ENCODE results near the gene KLHL12. TPM values are rescaled to one million over a fixed set of nuclear protein-coding genes. Genes with fewer than 3 reads are reported as not detected.

KLHL12 gene
- total and polyA plus RNA-seq, 4 experiments from 2014 or later = 24.2 to 27.1 (median 25.8) TPM

DNA sequence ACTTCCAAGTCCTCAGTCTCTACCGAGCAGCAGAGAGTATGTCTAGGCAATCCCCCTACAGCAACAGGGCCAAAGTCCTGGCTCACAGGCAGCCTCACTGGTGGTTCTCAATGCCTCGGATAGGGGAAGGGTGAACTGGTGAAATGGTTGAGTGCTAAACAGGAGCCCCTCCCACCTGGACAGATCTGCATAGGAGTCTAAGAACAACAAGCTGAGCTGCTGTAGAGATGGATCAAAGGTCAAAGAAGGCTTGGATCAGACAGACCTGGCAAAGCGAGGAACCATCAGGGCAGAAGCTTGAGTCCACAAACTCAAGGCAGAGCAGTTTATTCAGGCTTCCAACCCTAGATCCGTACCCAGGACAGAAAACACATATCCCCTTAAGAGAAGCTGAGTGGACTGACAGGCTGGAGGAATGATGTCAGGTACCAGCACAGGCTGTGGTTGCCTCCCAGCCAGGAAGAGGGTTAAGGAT, 69.9 kb downstream of the KLHL12 start:
- Histone ChIP-seq H3K36me3 (ENCODE audit: insufficient read depth, low read length) (no peaks in the 10 kb centered on the region), H3K9me3 (ENCODE audit: control insufficient read depth in 1 of 2, low read length in 2 of 2) (no peaks in the 10 kb centered on the region), H3K4me1 (ENCODE audit: insufficient read depth, low read length) (peaks cover 15% of the 10 kb centered on the region), H3K4me3 (ENCODE audit: low read length in 2 of 2) (no peak overlapping the region), H3K27ac (ENCODE audit: low read depth, low read length) (no peak overlapping the region), H3K27me3 (ENCODE audit: insufficient read depth, low read length) (peaks cover 16% of the 10 kb centered on the region)
- ChIA-PET POLR2A (ENCODE audit: partially characterized antibody) (no interaction called here), CTCF (ENCODE audit: partially characterized antibody) (no interaction called here)
- Mint-ChIP-seq H3K27ac (no peak overlapping the region), H3K4me3 (no peak overlapping the region), H3K4me1 (peaks cover 4 to 21% (median 10%) of the 10 kb centered on the region in 4 donors), H3K36me3 (no peaks in the 10 kb centered on the region), H3K9me3 (no peaks in the 10 kb centered on the region), H3K27me3 (peaks cover 17 to 21% of the 10 kb centered on the region in 2 donors)
- no peak for DNase-seq
- intact Hi-C loops (cut with micrococcal nuclease) = no loop called here

DNA sequence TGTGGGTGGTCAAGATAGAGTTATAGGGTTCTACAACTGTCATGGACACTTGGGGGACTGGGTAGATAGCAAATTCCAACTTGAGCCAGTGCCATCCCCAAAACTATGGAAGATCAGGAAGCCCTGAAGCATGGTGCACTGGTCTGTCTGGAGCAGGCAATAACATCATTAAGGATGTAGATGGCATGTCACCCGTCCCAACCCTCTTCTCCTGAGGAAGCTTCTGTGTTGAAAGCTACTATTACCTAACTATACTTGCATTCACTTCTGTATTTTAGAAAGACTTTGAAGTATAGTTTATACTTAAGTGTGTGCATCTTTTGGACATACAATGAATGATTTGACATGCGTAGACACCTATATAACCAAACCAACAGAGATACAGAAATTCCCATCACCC, 71.0 kb downstream of the KLHL12 start:
- Mint-ChIP-seq H3K36me3 (no peaks in the 10 kb centered on the region), H3K9me3 (no peaks in the 10 kb centered on the region), H3K4me1 (peaks cover 0 to 10% (median 2%) of the 10 kb centered on the region in 4 donors), H3K4me3 (no peak overlapping the region), H3K27me3 (peaks cover 9 to 11% of the 10 kb centered on the region in 2 donors), H3K27ac (no peak overlapping the region)
- Histone ChIP-seq H3K4me3 (ENCODE audit: low read length in 2 of 2) (no peak overlapping the region), H3K9me3 (ENCODE audit: control insufficient read depth in 1 of 2, low read length in 2 of 2) (no peaks in the 10 kb centered on the region), H3K36me3 (ENCODE audit: insufficient read depth, low read length) (no peaks in the 10 kb centered on the region), H3K27me3 (ENCODE audit: insufficient read depth, low read length) (peaks cover 6% of the 10 kb centered on the region), H3K27ac (ENCODE audit: low read depth, low read length) (no peak overlapping the region), H3K4me1 (ENCODE audit: insufficient read depth, low read length) (peaks cover 5% of the 10 kb centered on the region)
- ChIA-PET POLR2A (ENCODE audit: partially characterized antibody) (no interaction called here), CTCF (ENCODE audit: partially characterized antibody) (no interaction called here)
- DNase-seq = no peak
- intact Hi-C loops (cut with micrococcal nuclease) = no loop called here

GRCh38 chr1:202854787-202855186, 72.2 kb downstream of the KLHL12 start:
- no peak for DNase-seq
- Histone ChIP-seq H3K4me3 (ENCODE audit: low read length in 2 of 2) (no peak overlapping the region), H3K27me3 (ENCODE audit: insufficient read depth, low read length) (no peaks in the 10 kb centered on the region), H3K4me1 (ENCODE audit: insufficient read depth, low read length) (no peaks in the 10 kb centered on the region), H3K27ac (ENCODE audit: low read depth, low read length) (no peak overlapping the region), H3K9me3 (ENCODE audit: control insufficient read depth in 1 of 2, low read length in 2 of 2) (no peaks in the 10 kb centered on the region), H3K36me3 (ENCODE audit: insufficient read depth, low read length) (no peaks in the 10 kb centered on the region)
- Mint-ChIP-seq H3K4me3 (no peak overlapping the region), H3K27ac (no peak overlapping the region), H3K36me3 (no peaks in the 10 kb centered on the region), H3K9me3 (no peaks in the 10 kb centered on the region), H3K27me3 (peaks cover under 1 to 2% of the 10 kb centered on the region in 2 donors), H3K4me1 (peaks cover 0 to 2% (median 0%) of the 10 kb centered on the region in 4 donors)
- ChIA-PET CTCF (ENCODE audit: partially characterized antibody) (no interaction called here), POLR2A (ENCODE audit: partially characterized antibody) (no interaction called here)
- intact Hi-C loops (cut with micrococcal nuclease) = no loop called here

GRCh38 chr1:202852163-202852904, 74.7 kb downstream of the KLHL12 start:
- Histone ChIP-seq H3K27me3 (ENCODE audit: insufficient read depth, low read length) (no peaks in the 10 kb centered on the region), H3K36me3 (ENCODE audit: insufficient read depth, low read length) (no peaks in the 10 kb centered on the region), H3K9me3 (ENCODE audit: control insufficient read depth in 1 of 2, low read length in 2 of 2) (no peaks in the 10 kb centered on the region), H3K27ac (ENCODE audit: low read depth, low read length) (no peak overlapping the region), H3K4me3 (ENCODE audit: low read length in 2 of 2) (no peak overlapping the region), H3K4me1 (ENCODE audit: insufficient read depth, low read length) (no peaks in the 10 kb centered on the region)
- no peaks in the 10 kb centered on the region for H3K9me3 Mint-ChIP-seq
- no peak overlapping the region for H3K4me3 Mint-ChIP-seq
- CTCF ChIA-PET (ENCODE audit: partially characterized antibody) = interaction anchor here (0.7 to 3.8 kb wide), 4 partner anchors 9 to 101 kb away, joined by 3 to 23 read pairs (median 6); no protein-coding TSS in a partner anchor
- H3K27me3 Mint-ChIP-seq = no peaks in the 10 kb centered on the region
- H3K36me3 Mint-ChIP-seq = no peaks in the 10 kb centered on the region
- POLR2A ChIA-PET (ENCODE audit: partially characterized antibody) = interaction anchor here (0.6 kb wide), 1 partner anchor 17 kb away, joined by 3 read pairs; no protein-coding TSS in a partner anchor
- no peak overlapping the region for H3K27ac Mint-ChIP-seq
- DNase-seq = peak in 3 of 5 donors; percentile 24 to 30 (median 27)
- no peaks in the 10 kb centered on the region for H3K4me1 Mint-ChIP-seq
- intact Hi-C loops (cut with micrococcal nuclease) = no loop called here

DNA sequence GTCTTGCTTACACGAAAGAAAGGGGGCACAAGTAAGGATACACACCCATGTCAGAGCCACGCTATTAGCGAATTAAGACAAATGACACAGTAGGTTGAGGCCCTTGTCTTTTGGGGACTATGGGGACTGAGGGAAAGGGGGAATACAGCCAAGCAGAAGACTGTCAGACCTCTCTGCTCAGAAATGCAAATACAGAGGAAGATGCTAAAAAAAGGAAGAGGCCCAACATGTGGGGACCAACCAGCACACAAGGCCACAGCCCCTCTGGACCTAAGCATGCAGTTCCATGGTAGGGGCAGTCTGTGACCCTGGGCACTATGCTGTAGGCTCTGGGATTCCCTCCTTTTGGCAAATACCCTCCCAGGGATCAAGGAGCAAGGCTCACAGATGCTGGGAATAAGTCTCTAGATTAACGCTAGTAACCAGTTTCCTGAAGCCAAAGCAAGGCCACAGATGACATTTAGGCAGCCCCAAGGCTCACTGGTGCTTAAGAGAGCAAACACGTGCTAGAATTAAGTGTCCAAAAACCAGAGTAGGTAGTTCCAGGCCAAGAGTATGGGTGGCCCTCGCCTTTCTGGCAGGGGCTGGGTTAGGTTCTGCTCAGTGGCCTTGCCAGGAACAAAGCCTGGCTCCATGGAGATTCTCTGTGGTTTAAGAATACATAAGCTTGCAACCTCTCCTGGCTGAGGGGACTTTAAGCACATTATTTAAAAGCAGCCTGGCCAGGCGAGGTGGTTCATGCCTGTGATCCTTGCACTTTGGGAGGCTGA, 76.3 kb downstream of the KLHL12 start:
- Mint-ChIP-seq H3K27ac (no peak overlapping the region), H3K27me3 (no peaks in the 10 kb centered on the region), H3K4me3 (no peak overlapping the region), H3K36me3 (no peaks in the 10 kb centered on the region), H3K4me1 (no peaks in the 10 kb centered on the region), H3K9me3 (no peaks in the 10 kb centered on the region)
- Histone ChIP-seq H3K9me3 (ENCODE audit: control insufficient read depth in 1 of 2, low read length in 2 of 2) (no peaks in the 10 kb centered on the region), H3K27me3 (ENCODE audit: insufficient read depth, low read length) (no peaks in the 10 kb centered on the region), H3K4me3 (ENCODE audit: low read length in 2 of 2) (no peak overlapping the region), H3K4me1 (ENCODE audit: insufficient read depth, low read length) (no peaks in the 10 kb centered on the region), H3K36me3 (ENCODE audit: insufficient read depth, low read length) (no peaks in the 10 kb centered on the region), H3K27ac (ENCODE audit: low read depth, low read length) (no peak overlapping the region)
- DNase-seq = no peak
- ChIA-PET POLR2A (ENCODE audit: partially characterized antibody) (no interaction called here), CTCF (ENCODE audit: partially characterized antibody) (interaction anchor here (1.1 to 3.8 kb wide), 3 partner anchors 15 to 100 kb away, joined by 3 to 23 read pairs (median 4); no protein-coding TSS in a partner anchor)
- intact Hi-C loops (cut with micrococcal nuclease) = no loop called here

DNA sequence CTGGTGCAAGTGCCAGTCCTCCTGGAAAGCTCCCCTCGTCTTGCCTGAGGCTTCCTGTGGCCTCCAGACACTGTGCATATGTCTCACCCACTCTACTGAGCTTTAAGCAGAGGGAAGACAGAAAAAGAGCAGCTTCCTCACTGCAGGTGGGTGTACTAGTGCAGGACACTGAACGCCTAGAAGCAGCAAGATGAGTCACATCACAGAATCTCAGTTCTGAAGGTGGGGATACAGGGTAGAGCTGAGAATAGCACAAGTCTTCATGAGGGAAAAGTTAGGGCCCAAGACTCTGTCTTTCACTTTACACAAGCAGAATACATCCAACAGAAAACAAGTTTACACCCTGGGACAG, 78.9 kb downstream of the KLHL12 start:
- H3K27ac Mint-ChIP-seq = peak overlapping the region in 1 of 7 donors; percentile 44
- no peaks in the 10 kb centered on the region for H3K4me1 Mint-ChIP-seq
- no peaks in the 10 kb centered on the region for H3K36me3 ChIP-seq (ENCODE audit: insufficient read depth, low read length)
- H3K9me3 ChIP-seq (ENCODE audit: control insufficient read depth in 1 of 2, low read length in 2 of 2) = no peaks in the 10 kb centered on the region
- no peaks in the 10 kb centered on the region for H3K9me3 Mint-ChIP-seq
- CTCF ChIA-PET (ENCODE audit: partially characterized antibody) = no interaction called here
- no peaks in the 10 kb centered on the region for H3K36me3 Mint-ChIP-seq
- DNase-seq = no peak
- intact Hi-C loops (cut with micrococcal nuclease) = no loop called here
- H3K27ac ChIP-seq (ENCODE audit: low read depth, low read length) = no peak overlapping the region
- no peaks in the 10 kb centered on the region for H3K27me3 ChIP-seq (ENCODE audit: insufficient read depth, low read length)
- POLR2A ChIA-PET (ENCODE audit: partially characterized antibody) = no interaction called here
- H3K4me1 ChIP-seq (ENCODE audit: insufficient read depth, low read length) = no peaks in the 10 kb centered on the region
- H3K27me3 Mint-ChIP-seq = peaks cover 0 to 1% of the 10 kb centered on the region in 2 donors
- no peak overlapping the region for H3K4me3 Mint-ChIP-seq
- H3K4me3 ChIP-seq (ENCODE audit: low read length in 2 of 2) = no peak overlapping the region

GRCh38 chr1:202844935-202845334, 82.1 kb downstream of the KLHL12 start:
- H3K9me3 ChIP-seq (ENCODE audit: control insufficient read depth in 1 of 2, low read length in 2 of 2) = no peaks in the 10 kb centered on the region
- H3K4me1 ChIP-seq (ENCODE audit: insufficient read depth, low read length) = no peaks in the 10 kb centered on the region
- no peak for DNase-seq
- ChIA-PET CTCF (ENCODE audit: partially characterized antibody) (no interaction called here), POLR2A (ENCODE audit: partially characterized antibody) (no interaction called here)
- peaks cover 0 to 1% of the 10 kb centered on the region in 2 donors for H3K27me3 Mint-ChIP-seq
- H3K4me1 Mint-ChIP-seq = no peaks in the 10 kb centered on the region
- H3K4me3 Mint-ChIP-seq = no peak overlapping the region
- no peak overlapping the region for H3K27ac ChIP-seq (ENCODE audit: low read depth, low read length)
- H3K36me3 Mint-ChIP-seq = no peaks in the 10 kb centered on the region
- no peaks in the 10 kb centered on the region for H3K36me3 ChIP-seq (ENCODE audit: insufficient read depth, low read length)
- no peak overlapping the region for H3K27ac Mint-ChIP-seq
- no peaks in the 10 kb centered on the region for H3K27me3 ChIP-seq (ENCODE audit: insufficient read depth, low read length)
- intact Hi-C loops (cut with micrococcal nuclease) = no loop called here
- H3K4me3 ChIP-seq (ENCODE audit: low read length in 2 of 2) = no peak overlapping the region
- no peaks in the 10 kb centered on the region for H3K9me3 Mint-ChIP-seq
